Right kidney (tissue), 1 donor: ENCODE measurements around the gene NKAIN2.
"Not testable (repeated sequence)": the region's sequence is repeated elsewhere in the genome, so short reads cannot be mapped to it uniquely, and the experiment has no call there.

Experiments
- DNase-seq: peaks from one replicate; pipeline ENCODE4 v3.0.0-alpha.2; 2016

NKAIN2 gene

DNA sequence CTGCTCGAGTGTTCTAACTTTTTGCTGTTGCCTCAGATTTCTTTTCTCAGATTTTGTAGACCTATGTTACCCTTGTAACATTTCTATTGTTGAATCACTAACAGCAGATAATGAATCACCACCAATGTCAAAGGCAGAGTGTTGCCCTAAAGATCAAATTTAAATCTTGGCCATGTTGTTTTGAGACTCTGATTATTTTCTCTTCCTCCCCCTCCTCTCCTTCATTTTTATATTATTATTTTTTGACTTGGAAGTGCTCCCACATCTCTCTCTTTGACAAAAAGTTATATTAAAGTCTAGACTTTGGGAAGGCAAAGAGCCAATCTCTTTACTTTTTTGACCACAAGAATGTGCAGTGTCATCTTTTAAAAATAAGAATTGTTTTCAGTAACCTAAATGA lies 422.7 kb downstream of the NKAIN2 start:
- peak; percentile 1 for DNase-seq

DNA sequence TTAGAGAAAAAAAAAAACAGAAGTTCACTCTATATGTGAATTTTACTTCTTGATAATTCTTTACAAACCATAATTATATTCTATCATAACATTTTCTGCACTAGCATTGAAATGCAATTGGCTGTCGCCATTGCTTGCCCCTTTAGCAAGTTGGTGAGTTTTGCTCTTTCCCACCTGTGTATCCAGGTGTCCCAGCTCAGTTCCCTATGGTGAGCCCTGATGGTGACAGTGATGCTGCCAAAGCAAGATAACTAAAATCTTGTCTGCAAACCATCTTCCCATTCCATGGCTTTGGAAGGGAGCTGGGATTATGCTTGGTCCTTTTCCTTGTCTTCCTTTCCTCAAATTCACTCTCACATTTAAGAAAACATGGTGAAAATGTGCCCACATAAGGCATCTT lies 429.6 kb downstream of the NKAIN2 start:
- no peak for DNase-seq

DNA sequence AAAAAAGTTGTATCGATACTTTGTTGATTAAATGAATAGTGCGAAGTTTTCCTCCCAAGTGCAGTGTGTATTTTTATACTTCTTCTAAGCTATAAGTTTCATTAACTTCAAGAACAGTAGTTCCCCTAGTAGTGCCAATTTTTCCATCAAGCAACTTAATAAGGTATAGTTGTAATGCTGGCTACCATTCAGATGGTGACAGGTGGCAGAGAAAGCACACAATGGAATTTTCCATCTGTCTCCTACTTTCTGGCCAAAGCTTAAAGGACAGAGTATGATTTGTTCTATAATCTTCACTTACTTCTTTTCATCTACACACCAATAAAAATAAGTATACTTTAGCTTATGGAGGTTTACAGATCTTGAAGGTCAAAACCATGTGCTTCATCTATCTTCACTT lies 431.1 kb downstream of the NKAIN2 start:
- no peak for DNase-seq

DNA sequence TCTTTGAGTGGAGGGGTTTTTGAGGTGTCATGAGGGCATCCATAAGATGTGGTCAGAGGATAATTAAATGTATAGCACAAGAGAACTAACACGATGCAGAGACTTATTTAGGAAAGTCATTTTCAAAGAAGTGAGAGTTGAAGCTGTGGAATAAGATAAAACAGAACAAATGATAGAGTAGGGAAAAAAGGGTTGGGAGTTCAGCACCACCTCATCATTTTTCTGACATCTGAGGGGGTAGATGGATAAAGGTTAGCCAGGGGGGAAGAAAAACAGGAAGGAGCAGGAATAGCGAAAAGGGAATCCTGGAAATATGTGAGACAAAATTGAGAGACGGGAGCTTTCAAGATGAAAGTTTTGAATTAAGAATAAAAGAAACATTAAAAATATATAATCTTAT lies 434.2 kb downstream of the NKAIN2 start:
- DNase-seq = no peak

DNA sequence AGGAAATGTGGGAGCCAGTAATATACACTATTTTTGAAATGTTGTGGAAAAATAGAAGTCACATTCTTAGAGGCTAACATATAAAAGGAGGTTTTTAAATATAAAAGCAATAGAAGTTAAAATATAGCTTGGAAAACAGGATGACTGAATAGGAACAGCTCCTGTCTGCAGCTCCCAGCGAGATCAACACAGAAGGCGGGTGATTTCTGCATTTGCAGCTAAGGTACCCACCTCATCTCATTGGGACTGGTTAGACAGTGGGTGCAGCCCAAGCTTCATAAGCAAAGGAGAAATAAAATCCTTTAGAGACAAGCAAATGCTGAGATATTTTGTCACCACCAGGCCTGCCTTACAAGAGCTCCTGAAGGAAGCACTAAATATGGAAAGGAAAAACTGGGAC lies 434.7 kb downstream of the NKAIN2 start:
- DNase-seq = not testable (repeated sequence)

DNA sequence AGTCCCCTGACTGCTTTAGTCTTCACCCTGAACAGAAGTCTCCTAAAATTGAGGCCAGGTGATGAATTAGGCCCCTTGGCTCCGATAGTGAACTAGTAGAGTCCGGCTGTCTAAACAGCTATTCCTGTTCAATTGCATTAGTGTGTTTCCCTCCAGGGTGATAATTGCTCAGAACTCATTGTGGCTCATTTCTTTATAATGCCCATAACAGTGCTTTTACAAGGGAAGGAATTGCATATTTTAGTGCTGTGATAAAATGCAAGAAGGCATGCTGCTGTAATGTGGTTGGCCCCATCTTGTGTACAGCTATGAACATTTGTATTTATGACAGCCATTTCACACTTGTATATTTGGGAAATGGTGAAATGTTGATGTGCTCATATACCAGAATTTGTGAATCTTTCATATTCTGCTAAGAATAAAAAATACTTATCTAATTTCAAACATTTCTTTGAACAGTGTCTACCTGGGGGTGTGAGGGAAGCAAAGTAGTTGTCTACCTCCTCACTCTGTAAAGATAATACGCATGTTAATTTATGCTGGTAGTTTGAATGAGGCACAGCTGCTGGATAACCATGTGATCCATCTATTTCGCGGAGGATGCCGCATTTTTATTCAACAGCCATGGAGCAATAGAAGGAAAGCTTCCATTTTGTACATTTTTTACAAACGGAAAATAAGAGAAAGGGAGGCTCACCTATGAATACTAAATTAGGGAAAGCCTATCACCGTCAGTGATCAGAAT lies 451.4 kb downstream of the NKAIN2 start:
- DNase-seq = no peak

DNA sequence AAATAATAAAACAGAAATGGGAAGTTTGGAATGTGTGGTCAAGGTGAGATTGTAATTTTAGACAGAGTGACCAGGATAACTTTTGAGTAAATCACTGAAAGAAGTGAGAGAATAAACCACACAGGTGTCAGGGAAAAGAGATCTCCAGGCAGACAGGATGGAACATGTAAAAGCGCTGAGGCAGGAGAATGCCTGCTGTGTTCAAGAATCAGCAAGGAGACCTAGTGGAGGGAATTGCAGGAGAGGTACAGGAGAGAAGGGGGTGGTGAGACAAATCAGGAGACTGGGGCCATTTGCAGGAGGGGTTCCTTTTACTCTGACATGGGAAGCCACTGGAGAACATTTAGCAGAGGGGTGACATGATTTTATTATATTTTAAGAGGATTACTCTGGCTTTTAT lies 456.7 kb downstream of the NKAIN2 start:
- DNase-seq = no peak

DNA sequence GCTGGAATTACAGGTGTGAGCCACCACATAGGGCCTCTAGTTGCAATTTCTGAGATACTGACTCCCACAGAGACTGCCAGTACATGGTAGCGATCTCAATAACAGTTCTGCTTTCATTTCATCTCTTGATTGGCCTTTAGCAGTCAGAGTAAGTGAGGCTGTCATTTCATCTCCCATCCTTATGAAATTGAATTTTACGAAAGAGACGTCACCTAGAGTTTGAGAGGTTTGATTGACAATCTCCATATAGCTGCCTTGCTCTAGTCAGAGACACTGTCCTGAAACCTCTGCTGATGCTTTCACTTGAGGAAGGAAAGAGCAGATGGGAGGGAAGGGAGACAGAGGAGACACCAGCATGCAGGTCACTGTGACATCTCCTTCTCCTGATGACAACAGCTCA lies 466.1 kb downstream of the NKAIN2 start:
- DNase-seq = no peak

DNA sequence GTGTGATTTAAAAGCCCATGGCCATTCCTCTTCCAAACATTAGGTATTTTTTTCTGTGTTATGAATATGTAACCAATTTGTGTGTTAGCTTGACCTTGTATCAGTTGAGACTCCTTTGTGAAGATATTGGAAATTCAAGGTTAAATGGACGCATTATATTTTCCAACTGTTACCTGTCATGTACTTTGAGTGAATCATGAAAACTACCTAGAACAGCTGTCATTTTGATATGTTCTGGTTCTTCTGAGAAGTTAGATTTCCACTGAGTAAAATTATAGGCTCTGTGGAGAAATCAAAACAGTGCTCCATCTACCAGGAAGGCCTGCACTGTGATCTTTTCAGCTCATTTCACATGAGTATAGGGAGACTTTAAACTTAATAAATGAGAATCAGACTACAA lies 470.0 kb downstream of the NKAIN2 start:
- no peak for DNase-seq

DNA sequence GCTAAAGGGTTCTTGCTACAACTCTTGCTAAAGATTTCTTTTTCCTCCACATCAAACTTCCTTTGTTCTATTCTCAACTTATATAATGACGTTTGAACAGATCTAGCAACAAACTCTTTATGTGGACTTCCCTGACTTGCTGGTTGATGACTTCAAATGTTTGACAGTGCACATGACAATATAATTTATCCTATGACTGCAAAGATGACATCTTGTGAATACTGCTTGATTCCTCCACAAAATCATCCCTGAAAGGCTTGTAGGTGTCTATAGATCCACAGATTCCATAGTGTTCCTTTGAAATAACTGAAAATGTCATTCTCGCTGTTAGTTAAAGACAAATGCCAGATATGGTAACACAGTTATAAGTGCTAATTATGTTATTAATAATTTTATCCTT lies 478.9 kb downstream of the NKAIN2 start:
- no peak for DNase-seq

DNA sequence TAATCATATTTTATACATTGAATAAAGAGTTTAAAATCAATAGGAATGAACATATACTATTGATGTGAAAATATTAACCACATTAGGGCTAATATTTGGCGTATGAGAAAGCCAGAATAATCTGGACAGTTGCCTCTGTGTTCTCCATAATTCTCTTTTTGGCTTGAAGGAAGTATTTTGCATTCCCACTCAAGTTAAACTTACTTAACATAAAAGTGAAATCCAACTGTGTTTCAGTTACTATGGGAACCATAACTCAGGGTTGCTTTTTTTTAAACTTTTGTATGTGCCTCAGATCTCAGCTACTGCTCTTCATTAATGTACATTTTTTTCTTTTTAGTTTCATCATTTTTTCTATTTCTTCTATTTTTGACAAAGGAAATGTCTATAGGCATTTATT lies 479.8 kb downstream of the NKAIN2 start:
- DNase-seq = no peak

DNA sequence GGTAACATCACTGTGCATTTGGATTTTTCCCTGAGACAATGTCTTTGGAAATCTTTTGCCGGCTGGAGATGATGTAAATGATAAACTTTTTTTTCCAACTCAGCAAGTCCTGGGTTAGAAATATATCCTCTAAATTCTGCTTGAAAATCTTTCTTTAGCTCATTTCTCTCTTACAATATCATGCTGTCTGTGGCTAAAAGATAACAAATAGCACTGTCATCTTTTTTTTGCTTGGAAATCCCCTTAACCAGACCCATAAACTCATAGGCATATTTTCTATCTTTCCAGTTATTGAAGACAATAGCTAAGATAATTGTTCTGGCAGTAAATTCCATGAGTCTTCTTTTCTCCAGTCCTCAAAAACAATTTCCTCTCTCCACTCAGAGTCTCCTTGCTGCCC lies 481.5 kb downstream of the NKAIN2 start:
- DNase-seq = no peak

DNA sequence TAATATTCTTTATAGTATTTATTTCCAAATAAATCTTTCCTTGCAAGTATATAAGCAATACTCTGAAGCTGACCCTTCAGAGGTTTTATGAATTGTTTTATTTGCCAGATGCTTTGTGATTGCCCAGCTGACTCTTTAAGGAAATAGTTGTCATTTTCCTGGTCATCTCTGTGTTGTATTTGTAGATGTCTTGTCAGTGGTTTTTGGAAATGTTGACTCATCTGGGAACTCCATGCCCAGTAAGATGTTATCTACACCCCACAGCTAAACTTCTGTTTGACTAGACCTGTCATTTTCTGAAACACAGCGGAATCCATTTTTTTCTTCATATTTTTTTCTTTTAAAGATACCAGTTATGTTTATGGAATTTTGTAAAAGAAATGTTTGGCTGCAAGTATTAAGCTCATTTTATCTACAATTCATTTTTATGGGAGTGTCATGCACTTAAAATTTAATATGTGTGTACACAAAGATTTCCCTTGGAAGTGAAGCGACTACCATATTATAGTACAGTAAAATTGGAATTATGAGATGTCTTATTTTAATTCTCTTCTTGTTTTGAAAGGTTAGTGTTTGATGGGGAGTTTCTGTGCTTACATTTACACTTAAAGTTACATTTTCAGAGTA lies 491.0 kb downstream of the NKAIN2 start:
- DNase-seq = no peak

DNA sequence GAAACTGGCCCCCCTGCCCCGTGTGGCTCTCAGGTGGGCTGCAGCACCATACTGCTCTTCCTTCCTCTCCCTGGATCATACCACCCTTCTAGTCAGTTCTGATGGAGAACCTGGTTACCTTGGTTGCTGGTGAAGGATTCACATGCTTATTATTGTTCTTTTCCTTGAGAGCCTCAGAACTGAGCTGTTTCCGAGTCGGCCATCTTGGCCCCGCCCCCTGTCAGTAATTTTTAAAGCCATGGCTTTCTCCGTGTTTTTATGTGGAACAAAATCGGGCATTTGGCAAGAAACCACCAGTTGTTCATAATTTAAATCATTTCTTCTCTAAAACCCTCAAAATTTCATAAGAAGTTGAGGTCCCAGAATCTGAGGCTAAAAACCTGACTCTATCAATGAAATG lies 493.8 kb downstream of the NKAIN2 start:
- no peak for DNase-seq

DNA sequence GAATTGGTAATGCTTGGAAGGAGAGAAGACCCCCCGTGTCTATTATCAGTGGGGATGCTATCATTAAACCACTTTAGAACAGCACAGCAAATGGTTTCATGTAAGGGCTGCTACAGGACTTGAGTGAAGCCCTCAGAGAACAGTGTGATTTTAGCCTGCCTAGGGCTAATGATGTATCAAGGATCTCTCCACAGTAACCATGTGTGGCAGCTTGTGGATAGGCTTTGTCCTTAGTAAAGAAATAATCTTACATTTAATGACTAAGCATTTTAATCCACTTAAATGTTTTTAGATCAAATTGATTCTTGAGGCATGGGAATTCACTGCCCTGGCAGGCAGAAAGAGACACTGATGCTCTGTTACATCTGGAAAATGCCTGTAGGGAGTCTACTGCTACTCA lies 495.1 kb downstream of the NKAIN2 start:
- DNase-seq = no peak

DNA sequence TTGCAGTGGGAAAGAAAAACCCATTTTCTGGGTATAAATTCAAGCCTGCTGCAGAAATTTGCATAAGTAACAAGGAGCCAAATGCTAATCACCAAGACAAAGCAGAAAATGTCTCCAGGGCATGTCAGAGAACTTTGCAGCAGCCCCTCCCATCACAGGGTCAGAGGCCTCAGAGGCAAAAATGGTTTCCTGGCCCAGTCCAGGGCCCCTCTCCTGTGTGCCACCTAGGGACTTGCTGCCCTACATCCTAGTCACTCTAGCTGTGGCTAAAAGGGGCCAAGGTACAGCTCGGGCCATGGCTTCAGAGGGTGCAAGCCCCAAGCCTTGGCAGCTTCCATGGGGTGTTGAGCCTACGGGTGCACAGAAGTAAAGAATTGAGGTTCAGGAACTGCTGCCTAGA lies 497.2 kb downstream of the NKAIN2 start:
- DNase-seq = not testable (repeated sequence)

DNA sequence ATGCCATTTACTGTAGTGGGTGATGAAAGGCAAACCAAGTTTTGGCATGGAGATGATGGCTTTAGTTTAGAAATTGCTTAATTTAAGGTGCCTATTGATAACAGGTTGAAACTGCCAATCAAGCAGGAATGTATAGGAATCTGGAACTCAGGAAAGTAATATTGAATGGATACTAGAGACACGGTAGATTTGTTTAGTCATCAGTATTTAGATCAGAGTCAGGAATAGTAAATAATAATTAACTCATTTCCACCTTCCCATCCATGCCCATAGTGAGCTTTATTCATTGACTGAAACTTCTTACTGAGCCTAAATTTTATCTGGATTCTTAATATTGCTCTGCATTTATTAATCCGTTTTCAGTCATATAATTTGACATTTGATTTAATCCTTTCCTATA lies 500.3 kb downstream of the NKAIN2 start:
- DNase-seq = no peak

DNA sequence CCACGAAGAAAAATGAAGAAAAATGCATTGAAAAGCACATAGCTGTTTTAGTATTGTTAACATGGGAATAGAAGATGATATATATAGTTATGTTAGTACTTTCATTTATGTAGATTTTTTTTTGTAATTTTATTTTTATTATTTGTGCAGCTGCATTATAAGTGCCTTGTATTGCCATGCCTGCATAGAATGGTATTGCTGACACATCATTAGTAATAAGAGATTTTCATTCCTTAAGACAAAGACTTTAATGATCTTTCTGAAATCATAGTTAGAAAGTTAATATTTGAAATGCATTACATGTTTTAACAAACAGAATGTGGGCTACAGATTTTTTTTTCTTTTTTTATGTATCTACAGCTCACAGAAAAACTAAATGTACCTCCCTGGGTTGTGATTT lies 506.5 kb downstream of the NKAIN2 start:
- DNase-seq = no peak

DNA sequence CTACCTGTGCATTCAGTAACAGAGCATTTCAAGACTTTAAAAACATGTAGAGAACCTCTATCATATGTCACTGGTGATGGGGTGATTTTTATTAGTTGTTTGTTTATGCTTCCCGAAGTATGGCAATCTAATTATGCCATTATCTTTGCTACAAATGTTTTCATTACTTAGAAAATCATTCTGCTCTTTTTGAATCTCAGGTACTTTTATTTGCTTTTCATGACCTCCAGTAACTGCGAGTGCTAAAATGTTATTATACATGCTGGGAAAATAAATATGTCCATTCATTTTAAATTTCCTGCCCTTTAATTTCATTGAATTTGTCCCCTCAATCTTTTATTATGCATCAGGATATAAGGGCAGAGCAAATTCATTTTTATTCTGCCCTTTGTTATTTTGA lies 515.7 kb downstream of the NKAIN2 start:
- no peak for DNase-seq

DNA sequence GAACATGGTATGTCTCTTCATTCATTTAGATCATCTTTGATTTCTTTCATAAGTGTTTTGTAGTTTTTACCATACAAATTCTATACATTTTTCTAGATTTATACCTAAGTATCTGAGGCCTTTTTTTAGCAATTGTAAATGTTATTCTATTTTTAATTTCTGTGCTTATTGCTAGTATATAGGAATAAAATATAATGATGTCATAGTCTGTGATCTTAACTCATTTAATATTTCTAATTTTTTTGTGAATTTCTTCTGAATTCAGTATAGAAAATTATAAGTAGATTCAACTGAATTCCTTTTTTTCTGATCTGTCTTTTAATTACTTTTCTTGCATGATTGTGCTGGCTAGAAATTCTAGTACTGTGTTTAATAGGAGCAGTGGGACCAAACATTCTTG lies 520.6 kb downstream of the NKAIN2 start:
- DNase-seq = no peak

DNA sequence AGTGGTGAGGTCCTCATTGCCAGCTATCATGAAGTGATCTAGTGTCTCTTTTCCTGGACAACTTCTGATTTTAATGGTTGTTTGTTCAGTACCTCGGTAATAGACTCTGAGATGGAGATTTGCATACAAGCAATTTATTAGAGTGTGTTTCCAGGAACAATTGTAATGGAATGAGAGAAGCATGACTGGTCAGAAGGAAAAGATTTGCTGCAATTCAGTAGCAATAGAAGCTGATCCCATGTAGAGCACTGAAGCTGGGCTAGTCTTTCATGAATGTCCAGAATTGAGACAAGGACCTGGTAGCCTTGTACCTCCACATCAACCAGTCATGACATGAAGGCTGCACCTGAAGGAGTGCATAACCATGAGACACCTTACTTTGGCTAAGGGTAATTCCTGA lies 526.5 kb downstream of the NKAIN2 start:
- DNase-seq = no peak

DNA sequence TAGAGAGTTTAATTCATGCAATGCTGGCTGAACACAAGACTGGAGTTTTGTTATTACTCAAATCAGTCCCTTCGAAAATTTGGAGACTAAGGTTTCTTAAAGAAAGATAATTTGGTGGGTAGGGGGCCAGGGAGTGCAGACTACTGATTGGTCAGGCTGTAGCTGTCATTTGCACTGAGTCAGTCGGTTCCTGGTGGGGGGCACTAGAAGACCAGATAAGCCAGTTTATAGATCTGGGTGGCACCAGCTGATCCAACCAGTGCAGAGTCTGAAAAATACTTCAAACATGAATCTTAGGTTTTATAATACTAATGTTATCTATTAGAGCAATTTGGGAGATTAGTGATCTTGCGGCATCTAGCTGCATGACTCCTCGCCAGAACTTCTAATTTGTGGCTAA lies 530.7 kb downstream of the NKAIN2 start:
- no peak for DNase-seq

DNA sequence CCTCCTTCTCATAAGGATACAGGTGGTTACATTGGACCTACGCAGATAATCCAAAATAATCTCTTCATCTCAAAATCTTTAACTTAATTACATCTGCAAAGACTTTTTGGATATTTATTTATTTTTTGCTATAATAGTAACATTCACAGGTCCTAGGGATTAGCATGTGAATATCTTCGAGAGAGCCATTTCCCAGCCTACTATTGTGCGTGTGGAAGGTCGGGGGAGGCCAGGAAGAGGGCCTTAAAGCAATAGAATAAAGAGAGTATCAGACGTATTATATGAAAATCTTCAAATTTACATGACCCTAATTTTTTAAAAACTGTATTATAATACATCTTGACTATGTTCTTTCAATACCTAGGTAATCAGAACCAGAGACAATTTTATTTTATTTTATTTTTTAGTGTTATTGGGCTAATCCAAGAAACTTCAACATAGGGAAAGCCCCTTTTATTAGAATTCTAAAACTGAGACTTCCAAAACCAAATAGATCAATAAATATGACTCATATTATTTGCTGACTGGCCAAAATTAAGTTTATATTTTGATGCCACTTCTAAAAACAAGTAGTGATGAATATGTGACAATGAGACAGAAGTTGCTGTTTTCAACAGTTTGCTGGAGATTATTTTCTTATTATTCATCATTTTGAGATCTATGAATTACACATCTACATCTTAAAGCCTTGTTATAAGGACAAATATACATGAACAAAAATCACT lies 536.1 kb downstream of the NKAIN2 start:
- DNase-seq = no peak

DNA sequence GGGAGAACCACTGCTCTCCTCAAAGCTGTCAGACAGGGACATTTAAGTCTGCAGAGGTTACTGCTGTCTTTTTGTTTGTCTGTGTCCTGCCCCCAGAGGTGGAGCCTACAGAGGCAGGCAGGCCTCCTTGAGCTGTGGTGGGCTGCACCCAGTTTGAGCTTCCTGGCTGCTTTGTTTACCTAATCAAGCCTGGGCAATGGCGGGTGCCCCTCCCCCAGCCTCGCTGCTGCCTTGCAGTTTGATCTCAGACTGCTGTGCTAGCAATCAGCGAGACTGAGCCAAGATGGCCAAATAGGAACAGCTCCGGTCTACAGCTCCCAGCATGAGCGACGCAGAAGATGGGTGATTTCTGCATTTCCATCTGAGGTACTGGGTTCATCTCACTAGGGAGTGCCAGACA lies 544.7 kb downstream of the NKAIN2 start:
- not testable (repeated sequence) for DNase-seq
